ENCODE data around the gene ATXN10.
"Not testable (repeated sequence)": the region's sequence is repeated elsewhere in the genome, so short reads cannot be mapped to it uniquely, and the experiment has no call there.

The ATXN10 gene, protein sequence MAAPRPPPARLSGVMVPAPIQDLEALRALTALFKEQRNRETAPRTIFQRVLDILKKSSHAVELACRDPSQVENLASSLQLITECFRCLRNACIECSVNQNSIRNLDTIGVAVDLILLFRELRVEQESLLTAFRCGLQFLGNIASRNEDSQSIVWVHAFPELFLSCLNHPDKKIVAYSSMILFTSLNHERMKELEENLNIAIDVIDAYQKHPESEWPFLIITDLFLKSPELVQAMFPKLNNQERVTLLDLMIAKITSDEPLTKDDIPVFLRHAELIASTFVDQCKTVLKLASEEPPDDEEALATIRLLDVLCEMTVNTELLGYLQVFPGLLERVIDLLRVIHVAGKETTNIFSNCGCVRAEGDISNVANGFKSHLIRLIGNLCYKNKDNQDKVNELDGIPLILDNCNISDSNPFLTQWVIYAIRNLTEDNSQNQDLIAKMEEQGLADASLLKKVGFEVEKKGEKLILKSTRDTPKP

GRCh38 chr22:45671783-45672563 lies at the start of gene ATXN10:
Gene ATXN10, plus strand, starts transcription at chr22:45671834. Its CDS starts 230 bp downstream, at chr22:45672064.
- DNase-seq = peak; percentile 71

DNA sequence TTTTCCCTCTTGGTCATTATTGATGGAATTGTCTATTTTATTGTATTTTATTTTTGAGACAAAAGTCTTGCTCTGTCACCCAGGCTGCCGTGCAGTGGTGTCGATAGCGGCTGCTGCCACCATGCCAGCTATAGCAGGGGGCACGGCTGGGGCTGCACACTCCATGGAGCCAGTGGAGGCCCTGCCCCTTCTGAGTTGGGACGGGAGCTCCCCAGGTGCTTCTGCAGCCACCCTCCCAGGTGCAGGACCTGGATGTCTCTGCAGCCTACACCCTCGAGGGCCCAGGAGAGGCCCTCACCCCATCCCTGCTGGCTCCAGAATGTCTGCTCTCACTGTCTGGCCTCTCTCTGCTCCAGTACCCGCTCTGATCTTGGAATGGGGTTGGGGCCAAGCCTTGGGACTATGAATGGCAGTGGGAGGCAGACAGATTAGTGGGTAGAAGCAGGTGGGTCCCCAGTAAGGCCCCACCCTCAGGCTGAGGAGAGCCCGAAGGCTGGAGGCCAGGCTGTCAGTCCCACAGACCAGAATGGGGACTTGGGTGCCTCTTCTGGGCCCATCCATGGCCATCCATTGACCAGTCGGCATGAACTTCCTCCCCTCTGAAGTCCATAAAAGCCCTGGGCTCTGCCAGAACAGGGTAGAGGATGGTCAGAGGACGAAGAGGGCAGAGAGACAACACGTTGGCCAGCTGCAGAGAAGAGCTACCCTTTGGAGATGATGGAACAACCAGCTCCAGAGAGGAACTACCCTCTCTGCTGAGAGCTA lies 49.6 kb upstream of the ATXN10 start:
- no peak for DNase-seq

DNA sequence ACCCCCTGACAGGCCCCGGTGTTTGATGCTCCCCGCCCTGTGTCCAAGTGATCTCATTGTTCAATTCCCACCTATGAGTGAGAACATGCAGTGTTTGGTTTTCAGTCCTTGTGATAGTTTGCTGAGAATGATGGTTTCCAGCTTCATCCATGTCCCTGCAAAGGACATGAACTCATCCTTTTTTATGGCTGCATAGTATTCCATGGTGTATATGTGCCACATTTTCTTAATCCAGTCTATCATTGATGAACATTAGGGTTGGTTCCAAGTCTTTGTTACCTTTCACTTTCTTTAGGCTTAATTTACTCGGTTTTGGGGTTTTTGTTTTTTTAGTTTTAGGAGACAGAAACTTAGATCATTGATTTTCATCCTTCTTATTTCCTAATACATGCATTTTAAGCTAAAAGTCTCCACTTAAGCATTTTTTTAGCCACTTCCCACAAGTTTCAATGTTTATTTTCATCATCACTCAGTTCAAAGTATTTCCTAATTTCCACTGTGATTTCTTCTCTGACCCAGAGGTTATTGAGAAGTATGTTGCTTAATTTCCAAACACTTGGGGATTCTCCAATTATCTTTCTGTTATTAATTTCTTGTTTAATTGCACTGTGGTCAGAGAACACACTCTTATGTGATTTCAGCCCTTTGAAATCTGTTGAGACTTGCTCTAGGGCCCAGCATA lies 48.0 kb upstream of the ATXN10 start:
- not testable (repeated sequence) for DNase-seq

- DNase-seq = no peak
Measured at GRCh38 chr22:45626198-45626651, 45.4 kb upstream of the ATXN10 start.

- DNase-seq = no peak
Measured at GRCh38 chr22:45627489-45628233, 44.0 kb upstream of the ATXN10 start.

DNA sequence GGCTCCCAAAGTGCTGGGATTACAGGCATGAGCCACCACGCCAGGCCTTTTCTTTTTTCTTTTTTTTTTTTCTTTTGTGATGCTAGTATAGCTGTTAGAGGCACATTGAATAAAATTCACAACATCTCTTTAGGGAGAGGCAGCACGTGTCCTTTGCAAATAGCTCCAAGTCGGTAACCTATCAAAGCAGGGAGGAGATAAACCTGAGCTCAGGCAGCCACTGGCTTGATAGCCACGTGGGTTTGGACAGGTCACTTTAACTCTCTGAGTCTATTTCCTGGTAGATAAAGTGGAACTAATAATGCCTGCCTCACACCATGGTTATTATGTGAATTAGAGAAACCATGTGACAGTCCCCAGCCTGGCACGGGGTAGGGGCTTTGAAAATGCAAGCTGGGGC lies 43.1 kb upstream of the ATXN10 start:
- DNase-seq = no peak

- no peak for DNase-seq
Measured at GRCh38 chr22:45629469-45630089, 42.1 kb upstream of the ATXN10 start.

GRCh38 chr22:45630436-45630835 lies 41.2 kb upstream of the ATXN10 start:
- no peak for DNase-seq

DNA sequence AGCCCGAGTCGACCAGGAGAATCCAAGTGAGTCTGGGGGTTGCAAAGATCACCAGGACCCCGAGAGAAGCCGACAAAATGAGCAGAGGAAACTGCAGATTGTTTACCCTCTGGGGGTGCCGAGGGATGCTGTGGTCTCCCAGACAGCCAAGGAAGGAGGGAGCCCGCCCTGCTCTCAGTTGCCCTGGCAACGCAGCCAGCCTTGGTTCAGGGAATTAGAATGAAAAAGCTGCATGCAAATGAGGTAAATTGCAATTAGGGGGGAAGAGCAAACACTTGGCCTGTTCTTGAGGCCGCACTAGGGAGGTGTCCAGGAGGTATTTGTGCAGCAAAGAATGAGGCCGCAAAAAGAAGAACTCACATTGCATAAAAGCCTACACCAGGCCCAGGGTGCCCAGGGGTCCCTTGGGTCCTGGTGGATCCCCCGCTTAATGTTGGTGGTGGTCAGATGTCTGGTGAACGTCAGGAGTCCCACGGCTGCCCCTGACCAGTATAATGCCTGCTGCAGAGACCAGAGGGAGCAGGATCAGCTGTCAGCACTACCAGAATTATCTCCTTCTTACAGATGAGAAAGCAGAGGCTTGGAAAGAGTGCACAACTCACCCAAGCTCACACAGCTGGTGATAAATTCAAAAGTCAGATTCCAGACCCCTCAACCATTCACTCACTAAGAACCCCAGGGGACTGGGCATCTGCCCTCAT lies 40.3 kb upstream of the ATXN10 start:
- DNase-seq = no peak

GRCh38 chr22:45631841-45632238 lies 39.8 kb upstream of the ATXN10 start:
- DNase-seq = no peak

- DNase-seq = no peak
Measured at GRCh38 chr22:45632791-45633515, 38.7 kb upstream of the ATXN10 start.

- DNase-seq = no peak
Measured at GRCh38 chr22:45636683-45637082, 35.0 kb upstream of the ATXN10 start.

DNA sequence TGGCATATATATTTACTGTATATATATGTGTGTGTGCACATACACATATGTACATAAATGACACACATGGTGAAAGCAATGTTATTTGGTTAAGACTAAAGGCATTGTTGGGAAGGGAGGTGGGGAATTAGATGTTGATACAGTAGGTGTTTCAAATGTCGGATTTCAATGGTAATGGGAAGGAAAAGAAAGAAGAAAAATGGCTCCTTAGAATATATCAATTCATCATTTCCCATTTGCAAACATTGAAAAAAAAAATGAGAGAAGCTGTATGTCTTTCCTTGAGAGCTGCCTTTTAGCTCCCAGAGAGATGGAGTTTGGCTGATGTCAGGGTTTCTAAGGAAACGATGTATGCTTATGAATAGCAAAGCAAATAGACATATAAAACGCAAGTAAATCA lies 33.4 kb upstream of the ATXN10 start:
- DNase-seq = no peak

DNA sequence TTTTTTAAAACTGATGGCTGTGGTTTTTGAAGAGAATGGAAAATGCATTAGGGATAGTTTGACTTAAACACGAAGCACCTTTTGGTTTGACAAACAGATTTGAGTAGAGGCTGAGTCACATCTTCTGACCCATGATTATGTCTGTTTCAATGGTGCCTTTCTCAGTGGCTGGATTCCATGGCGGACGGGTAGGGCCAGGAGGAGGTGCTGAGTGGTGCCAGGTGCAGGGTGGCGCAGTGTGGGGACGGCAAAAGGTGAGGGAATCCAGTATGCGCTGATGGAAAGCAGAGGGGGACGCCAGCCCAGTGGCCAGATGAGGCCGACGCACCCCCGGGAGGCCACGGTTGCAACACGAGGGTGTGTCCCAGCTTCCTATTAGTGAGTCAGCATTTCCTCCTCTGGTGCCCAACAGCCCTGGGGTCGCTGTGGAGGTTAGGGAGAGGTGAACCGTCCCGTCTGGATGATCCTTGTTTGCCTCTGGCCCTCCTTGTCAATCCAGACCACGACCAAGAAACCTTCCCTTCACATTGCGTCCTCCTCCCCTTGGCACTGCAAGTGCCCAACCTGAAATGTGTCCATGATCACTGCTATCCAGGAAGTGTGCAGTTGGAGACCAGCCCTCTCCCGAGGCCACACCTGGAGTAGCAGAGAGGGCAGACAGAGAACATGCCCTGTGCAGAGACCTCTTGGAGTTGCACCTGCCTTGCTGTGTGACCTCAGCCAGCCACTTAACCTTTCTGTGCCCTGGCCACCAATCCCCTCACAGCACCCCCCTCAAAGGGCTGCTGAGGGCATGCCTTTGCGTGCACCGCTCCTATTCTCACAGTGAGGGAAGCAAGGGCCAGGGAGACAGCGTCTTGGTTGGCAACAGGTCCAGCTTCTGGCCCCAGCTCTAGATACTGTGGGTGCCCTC lies 32.5 kb upstream of the ATXN10 start:
- no peak for DNase-seq

DNA sequence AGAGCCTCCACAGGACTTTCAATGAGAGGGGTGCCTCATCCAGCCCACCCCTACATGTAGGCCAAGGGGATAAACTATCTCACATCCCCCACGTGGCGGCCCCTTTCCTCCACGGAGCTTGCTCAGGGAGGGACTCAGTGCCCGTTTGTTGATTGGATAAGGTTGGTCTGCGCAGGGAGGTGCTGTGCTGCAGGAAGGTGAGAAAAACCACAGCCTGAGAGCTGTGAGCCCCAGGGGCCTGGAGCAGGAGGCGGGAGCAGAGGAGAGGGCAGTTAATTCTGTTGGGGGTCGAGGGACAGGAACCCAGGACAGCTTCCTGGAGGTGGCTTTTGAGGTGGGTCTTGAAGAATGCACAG lies 31.9 kb upstream of the ATXN10 start:
- DNase-seq = no peak

- DNase-seq = no peak
Measured at GRCh38 chr22:45640291-45640940, 31.2 kb upstream of the ATXN10 start.

DNA sequence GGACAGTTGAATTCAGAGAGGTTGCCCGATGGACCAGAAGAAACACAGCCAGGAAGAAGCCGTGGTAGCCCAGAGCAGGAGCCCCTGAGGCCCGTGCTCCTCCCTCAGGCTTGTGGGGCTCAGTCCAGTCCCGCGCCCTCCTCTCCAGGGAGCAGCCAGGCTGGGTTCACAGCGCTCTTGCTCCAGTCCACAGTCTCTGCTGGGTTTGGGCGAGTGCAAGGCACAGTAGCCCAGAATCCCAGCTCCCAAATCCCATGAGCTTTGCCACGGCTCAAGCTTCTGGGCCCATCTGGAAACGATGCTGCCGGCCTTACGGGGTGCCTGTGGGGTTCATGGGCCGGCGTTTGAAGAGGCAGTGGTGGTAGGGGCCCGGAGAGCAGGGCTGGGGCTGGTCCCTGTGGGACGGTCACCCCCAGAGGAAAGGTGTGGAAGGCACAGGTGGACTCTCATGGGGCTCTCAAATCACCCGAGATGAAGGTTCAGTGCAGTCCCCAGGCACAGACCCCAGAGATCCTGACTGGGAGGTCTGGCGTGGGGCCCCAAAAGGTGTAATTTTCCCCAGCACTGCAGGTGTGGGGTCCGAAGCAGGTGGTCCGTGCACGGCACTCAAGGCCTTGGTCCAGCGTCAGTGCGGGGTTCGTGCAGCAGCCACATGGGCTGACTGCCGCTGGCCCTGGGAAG lies 30.6 kb upstream of the ATXN10 start:
- no peak for DNase-seq

GRCh38 chr22:45642986-45643385 lies 28.6 kb upstream of the ATXN10 start:
- DNase-seq = no peak

Measured in stimulated activated CD4-positive, alpha-beta T cell treated with anti-CD3 and anti-CD28 coated beads, Interleukin-4, amount 100 ng/mL, for 24 hours (primary cell).